NCI-H748 (cell line): ENCODE measurements around the gene NAGK.
"Not testable (repeated sequence)": the region's sequence is repeated elsewhere in the genome, so short reads cannot be mapped to it uniquely, and the experiment has no call there.

ENCODE experiments used
- DNase-seq: peaks from one replicate; lab custom pipeline; 2025; ENCODE audit not compliant: unreplicated experiment; lab: John Stamatoyannopoulos, UW

The NAGK gene

DNA sequence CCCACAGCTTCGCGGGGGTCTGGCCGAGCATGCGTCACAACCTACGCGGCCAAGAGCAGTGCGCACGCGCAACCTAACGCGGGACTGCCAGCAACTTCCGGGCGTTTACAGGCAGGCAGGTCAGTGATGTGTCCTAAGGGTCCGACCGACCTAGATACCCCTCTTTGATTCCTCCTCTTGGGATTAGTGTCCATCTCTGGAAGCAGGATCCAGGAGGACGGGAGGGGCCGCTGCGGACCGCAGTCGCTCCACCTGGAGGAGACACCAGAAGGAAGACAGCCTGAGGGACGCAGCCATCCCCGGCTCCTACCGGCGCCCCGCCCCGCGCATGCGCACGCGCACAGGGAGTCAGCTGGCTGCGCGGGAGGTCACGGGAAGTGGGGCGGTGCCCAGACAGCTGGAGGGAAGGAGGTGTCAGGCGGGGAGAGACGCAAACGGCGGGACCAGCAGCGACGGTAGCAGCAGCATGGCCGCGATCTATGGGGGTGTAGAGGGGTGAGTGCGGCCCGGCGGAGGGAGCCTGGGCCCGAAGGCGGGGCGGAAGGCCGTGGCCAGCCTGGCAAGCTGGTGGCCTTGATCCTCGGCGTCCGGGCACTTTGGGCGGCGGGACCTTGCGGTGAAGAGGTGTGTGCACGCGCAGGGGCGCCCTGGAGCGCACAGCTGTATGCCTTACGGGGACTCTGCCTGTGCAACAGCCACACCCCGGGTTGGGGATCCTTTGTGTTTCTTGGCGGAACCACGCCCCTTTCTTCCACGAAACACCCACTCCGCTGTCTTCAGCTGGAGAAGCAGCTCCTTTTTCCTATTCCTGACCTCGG lies at the start of gene NAGK:
NAGK (plus strand) TSS at position 431 of the 818 bp plus-strand sequence; CDS start at position 467, 36 bp downstream.
- peak; percentile 93 for DNase-seq

GRCh38 chr2:71019989-71020388 lies 48.5 kb upstream of the NAGK start:
- DNase-seq = not testable (repeated sequence)

DNA sequence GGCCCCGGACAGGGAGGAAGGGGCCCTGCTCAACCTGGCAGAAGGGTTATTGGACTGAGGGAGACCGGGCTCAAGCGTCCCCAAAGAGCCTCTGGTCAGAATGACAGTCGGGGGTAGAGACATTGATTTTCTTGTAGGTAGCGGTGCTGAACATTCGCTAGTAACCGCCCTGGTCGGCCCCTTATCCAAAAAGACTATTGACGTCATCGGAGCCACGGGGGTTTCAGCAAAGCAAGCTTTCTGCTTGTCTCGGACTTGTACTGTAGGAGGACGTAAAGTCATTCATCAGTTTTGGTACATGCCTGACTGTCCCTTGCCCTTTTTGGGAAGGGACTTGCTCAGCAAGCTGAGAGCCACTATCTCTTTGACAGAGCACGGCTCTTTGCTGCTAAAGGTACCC lies 47.1 kb upstream of the NAGK start:
- DNase-seq = not testable (repeated sequence)

- peak; percentile 7 for DNase-seq
Measured at GRCh38 chr2:71023553-71024243, 44.8 kb upstream of the NAGK start.

GRCh38 chr2:71036296-71036695 lies 32.2 kb upstream of the NAGK start:
- not testable (repeated sequence) for DNase-seq

DNA sequence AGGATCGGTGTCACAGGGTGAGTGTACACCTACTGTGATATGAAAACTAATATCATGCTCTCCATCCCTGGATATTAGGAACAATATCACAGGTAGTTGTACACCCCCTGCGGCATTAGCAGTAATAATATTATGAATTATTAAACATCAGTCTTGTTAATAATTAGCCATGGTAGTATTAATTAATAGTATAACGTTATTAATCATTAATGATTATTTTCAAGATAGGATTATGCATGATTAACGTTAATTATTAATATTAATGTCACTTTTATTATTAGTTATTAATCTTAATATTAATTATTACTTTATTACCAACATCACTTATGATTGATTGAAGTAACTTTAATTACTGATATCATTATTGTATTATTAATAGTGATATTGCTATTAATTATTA lies 26.2 kb upstream of the NAGK start:
- DNase-seq = no peak

DNA sequence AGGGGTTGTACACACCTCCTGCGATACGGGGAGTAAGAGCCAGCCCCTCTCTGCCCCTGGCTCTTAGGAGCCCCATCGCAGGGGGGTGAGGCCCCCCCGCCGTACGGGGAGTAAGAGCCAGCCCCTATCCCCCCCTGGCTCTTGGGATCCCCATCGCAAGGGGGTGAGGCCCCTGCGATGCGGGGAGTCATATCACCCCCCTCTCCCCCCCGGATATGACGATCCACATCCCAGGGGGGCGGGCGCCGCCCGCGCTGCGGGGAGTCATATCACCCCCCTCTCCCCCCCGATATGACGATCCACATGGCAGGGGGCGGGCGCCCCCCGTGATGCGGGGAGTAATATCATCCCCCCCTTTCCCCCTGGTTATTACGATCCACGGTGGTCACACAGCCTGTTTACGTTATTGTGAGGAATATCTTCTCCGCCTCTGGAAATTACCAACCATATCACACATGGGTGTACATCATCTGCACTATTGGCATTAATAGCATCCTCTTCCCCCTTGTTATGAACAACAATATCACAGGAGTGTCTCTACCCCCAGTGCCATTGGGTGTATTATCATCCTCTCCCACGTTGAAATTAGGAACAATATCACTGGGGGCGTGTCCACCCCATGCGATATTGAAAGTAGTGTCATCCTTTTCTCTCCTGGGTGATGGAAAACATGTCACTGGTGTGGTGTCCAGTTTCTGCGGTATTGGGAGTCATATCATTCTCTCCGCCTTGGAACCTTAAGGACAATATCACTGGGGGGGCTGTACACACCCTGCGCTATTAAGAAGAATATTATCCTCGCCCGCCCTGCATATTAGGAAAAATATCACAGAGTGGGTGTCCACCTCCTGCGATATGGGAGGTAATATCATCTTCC lies 24.7 kb upstream of the NAGK start:
- DNase-seq = peak; percentile 15

DNA sequence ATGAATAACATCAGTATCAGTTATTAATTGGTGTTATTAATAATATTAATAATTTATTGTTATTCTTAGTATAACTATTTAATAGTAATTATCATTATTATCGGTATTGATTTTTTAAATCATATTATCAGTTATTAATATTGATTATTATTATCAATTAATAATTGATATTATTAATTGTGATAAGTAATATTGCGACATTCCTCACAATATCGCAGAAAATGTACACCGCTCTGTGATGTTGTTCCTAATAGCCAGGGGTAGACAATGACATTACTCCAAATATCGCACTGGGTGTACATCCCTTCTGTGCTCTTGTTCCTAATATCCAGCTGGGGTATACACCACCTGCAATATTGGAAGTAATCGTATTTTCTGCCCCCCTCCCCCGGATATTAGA lies 23.3 kb upstream of the NAGK start:
- no peak for DNase-seq

DNA sequence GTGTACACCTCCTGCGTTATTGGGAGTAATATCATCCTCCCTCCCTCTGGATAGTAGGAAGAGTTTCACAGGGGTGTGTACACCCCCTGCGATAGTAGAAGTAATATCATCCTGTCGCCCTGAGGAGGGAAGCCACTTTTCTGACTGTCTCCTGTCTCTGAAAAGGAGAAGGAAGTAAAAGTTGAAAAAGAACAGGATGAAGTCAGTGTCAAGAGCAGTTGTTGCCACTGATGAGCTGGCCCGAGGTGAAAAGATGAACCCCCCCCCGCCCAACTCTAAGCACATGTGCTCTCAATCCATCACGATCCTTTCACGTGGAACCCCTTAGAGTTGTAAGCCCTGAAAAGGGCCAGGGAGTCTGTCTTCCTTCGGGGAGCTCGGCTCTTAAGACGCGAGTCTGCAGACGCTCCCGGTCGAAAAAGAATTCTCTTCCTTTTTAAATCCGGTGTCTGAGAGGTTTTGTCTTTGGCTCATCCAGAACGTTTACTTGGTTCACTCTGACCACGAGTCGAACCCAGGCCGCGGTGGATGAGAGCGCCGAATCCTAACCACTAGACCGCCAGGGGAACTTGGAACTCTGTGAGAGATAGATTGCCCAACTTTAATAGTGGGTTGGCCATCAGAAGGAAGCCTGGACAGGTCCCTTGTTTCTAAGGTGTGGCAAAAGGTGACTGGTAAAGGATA lies 22.4 kb upstream of the NAGK start:
- no peak for DNase-seq

DNA sequence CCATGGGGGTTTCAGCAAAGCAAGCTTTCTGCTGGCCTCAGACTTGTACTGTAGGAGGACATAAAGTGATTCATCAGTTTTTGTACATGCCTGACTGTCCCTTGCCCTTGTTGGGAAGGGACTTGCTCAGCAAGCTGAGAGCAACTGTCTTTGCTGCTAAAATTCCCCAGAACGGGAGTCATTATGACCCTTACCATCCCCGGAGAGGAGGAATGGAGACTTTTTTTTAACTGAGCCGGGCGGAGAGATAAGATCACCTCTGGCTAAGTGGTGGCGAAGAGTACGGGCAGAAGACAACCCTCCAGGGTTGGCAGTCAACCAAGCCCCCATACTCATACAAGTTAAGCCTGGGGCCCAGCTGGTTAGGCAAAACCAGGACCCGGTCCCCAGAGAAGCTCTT lies 20.4 kb upstream of the NAGK start:
- no peak for DNase-seq

- peak; percentile 19 for DNase-seq
Measured at GRCh38 chr2:71049704-71050360, 18.6 kb upstream of the NAGK start.

GRCh38 chr2:71055206-71055740 lies 13.2 kb upstream of the NAGK start:
- DNase-seq = not testable (repeated sequence)

DNA sequence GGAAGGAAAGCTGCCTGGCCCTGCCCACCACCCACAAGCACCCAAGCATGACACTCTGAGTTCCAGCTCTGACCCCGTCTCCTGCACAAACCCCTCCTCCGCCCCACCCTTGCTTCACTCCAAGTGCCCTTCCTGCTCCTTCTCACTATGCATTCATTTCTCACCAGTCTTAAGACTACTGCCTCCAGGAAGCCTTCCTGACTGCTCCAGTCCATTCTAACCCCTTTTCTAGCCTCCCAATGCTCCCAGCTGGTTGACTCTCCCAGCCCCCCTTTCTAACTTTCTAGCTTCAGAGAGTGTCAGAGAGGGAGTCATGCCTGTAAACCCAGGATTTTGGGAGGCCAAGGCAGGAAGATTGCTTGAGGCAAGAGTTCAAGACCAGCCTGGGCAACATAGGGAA lies 8.2 kb upstream of the NAGK start:
- no peak for DNase-seq

- no peak for DNase-seq
Measured at GRCh38 chr2:71060871-71061270, 7.6 kb upstream of the NAGK start.

- DNase-seq = no peak
Measured at GRCh38 chr2:71063216-71063615, 5.2 kb upstream of the NAGK start.

GRCh38 chr2:71064110-71064611 lies 4.3 kb upstream of the NAGK start:
- no peak for DNase-seq

- no peak for DNase-seq
Measured at GRCh38 chr2:71064754-71065621, 3.5 kb upstream of the NAGK start.

DNA sequence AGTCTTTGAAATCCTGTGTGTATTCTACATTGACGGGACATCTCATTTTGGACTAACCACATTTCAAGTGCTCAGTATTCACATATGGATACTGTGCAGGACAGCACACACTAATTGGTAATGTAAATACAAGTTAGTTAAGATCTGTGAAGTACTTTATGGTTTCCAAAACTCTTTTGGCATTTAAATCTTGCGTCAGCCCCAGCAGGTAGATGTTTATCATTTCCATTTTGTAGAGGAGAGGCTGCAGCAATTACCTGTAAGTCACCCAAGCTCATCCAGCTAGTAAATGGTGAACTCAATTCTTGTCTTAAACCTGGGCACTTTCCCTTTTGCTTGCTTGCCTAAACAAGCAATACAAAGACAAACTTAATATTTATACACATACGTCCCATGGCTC lies 1.6 kb upstream of the NAGK start:
- no peak for DNase-seq
